Esophagus (tissue), 2 donors: Measurements from ENCODE around the gene ARHGAP22. TPM values are rescaled to one million over a fixed set of nuclear protein-coding genes. Genes with fewer than 3 reads are reported as not detected.
A peak's percentile ranks its signal among the peaks of the same experiment; 100 is the strongest.

Experiments used
- H3K27ac ChIP-seq, 2 donors: one replicate each; pipeline ENCODE4 v1.5.1; 2013; ENCODE audit warnings: low read depth in 2 of 2, mild to moderate bottlenecking in 2 of 2, inconsistent platforms in 1 of 2, low read length in 1 of 2, moderate library complexity in 1 of 2
- H3K27me3 ChIP-seq, 2 donors: one replicate each; pipeline ENCODE4 v1.6.1; 2013; ENCODE audit warnings: low read length in 2 of 2, control low read depth in 1 of 2, mild to moderate bottlenecking in 1 of 2; ENCODE audit not compliant: insufficient read depth in 2 of 2, control insufficient read depth in 1 of 2
- H3K36me3 ChIP-seq, 2 donors: one replicate each; pipeline ENCODE4 v1.6.1; 2013; ENCODE audit warnings: low read length in 1 of 2; ENCODE audit not compliant: control insufficient read depth in 2 of 2, insufficient read depth in 2 of 2
- H3K4me1 ChIP-seq, 2 donors: one replicate each; pipeline ENCODE4 v1.6.1; 2013; ENCODE audit warnings: low read length in 1 of 2; ENCODE audit not compliant: control insufficient read depth in 2 of 2, insufficient read depth in 2 of 2
- H3K4me3 ChIP-seq, 2 donors: one replicate each; pipeline ENCODE4 v1.5.1; 2013; ENCODE audit warnings: low read length in 2 of 2, mild to moderate bottlenecking in 2 of 2, low read depth in 1 of 2, moderate library complexity in 1 of 2
- H3K9me3 ChIP-seq, 2 donors: one replicate each; pipeline ENCODE4 v1.6.1; 2013; ENCODE audit warnings: mild to moderate bottlenecking in 2 of 2, low read depth in 1 of 2, low read length in 1 of 2, moderate library complexity in 1 of 2; ENCODE audit not compliant: control insufficient read depth in 2 of 2, insufficient read depth in 1 of 2
- WGBS, 2 donors: extraction: QIAGEN DNeasy Blood & Tissue Kit; methylation state at CpG; one replicate each; pipeline ENCODE4 v1.1.7; 2013; 5-methylcytosine and 5-hydroxymethylcytosine counted together
- polyA plus RNA-seq, 2 donors: library from polyadenylated mRNA; stranded (reverse); fragments of 200-250 nt; gene quantifications; one replicate each; pipeline ENCODE4 v1.2.3, GENCODE V29; 2013
- donor health status: healthy with polysubstance abuse.
- donor health status: Bipolar disorder and iron deficiency.

The ARHGAP22 gene
- polyA plus RNA-seq, 2 donors: 1.2 to 1.6 TPM

GRCh38 chr10:48590945-48591344, 13.9 kb downstream of the ARHGAP22 start:
- 89 to 93% methylated on average over 10 of the region's 10 CpGs for WGBS, 2 donors
- Histone ChIP-seq H3K36me3 (no peaks in the 10 kb centered on the region), H3K27me3 (no peaks in the 10 kb centered on the region), H3K27ac (no peak overlapping the region), H3K4me3 (no peak overlapping the region), H3K9me3 (no peaks in the 10 kb centered on the region), H3K4me1 (peaks cover 0 to 8% of the 10 kb centered on the region in 2 donors)

GRCh38 chr10:48589266-48589665, 15.6 kb downstream of the ARHGAP22 start:
- WGBS, 2 donors: 36 to 58% methylated on average over 5 of the region's 5 CpGs
- Histone ChIP-seq H3K9me3 (no peaks in the 10 kb centered on the region), H3K27me3 (no peaks in the 10 kb centered on the region), H3K4me3 (no peak overlapping the region), H3K4me1 (peaks cover 0 to 8% of the 10 kb centered on the region in 2 donors), H3K27ac (peak overlapping the region in 1 of 2 donors; percentile 19), H3K36me3 (no peaks in the 10 kb centered on the region)

- H3K36me3 ChIP-seq: no peaks in the 10 kb centered on the region
- no peaks in the 10 kb centered on the region for H3K27me3 ChIP-seq
- no peak overlapping the region for H3K27ac ChIP-seq
- H3K9me3 ChIP-seq: no peaks in the 10 kb centered on the region
- WGBS, 2 donors: 90 to 91% methylated on average over 3 of the region's 3 CpGs
- H3K4me1 ChIP-seq: peaks cover 0 to 8% of the 10 kb centered on the region in 2 donors
- H3K4me3 ChIP-seq: no peak overlapping the region
These were observed 17.1 kb downstream of the ARHGAP22 start for GRCh38 chr10:48587819-48588218.

- Histone ChIP-seq H3K9me3 (no peaks in the 10 kb centered on the region), H3K4me3 (no peak overlapping the region), H3K27ac (no peak overlapping the region), H3K27me3 (no peaks in the 10 kb centered on the region), H3K4me1 (peaks cover 0 to 8% of the 10 kb centered on the region in 2 donors), H3K36me3 (no peaks in the 10 kb centered on the region)
- WGBS, 2 donors: 79 to 86% methylated on average over 2 of the region's 2 CpGs
These were observed 17.8 kb downstream of the ARHGAP22 start for GRCh38 chr10:48587101-48587500.

- Histone ChIP-seq H3K4me3 (no peak overlapping the region), H3K4me1 (peaks cover 0 to 2% of the 10 kb centered on the region in 2 donors), H3K27ac (no peak overlapping the region), H3K9me3 (no peaks in the 10 kb centered on the region), H3K36me3 (no peaks in the 10 kb centered on the region), H3K27me3 (no peaks in the 10 kb centered on the region)
- WGBS, 2 donors: 83 to 90% methylated on average over 10 of the region's 10 CpGs
These were observed 21.9 kb downstream of the ARHGAP22 start for GRCh38 chr10:48582970-48583369.

GRCh38 chr10:48580236-48580635, 24.6 kb downstream of the ARHGAP22 start:
- H3K9me3 ChIP-seq: no peaks in the 10 kb centered on the region
- H3K27me3 ChIP-seq: no peaks in the 10 kb centered on the region
- H3K36me3 ChIP-seq: no peaks in the 10 kb centered on the region
- no peak overlapping the region for H3K4me3 ChIP-seq
- peaks cover 0 to 2% of the 10 kb centered on the region in 2 donors for H3K4me1 ChIP-seq
- H3K27ac ChIP-seq: no peak overlapping the region
- WGBS, 2 donors: 86 to 89% methylated on average over 5 of the region's 5 CpGs

GRCh38 chr10:48579251-48579960, 25.5 kb downstream of the ARHGAP22 start:
- WGBS, 2 donors: 45 to 61% methylated on average over 8 of the region's 8 CpGs
- Histone ChIP-seq H3K4me3 (no peak overlapping the region), H3K4me1 (peaks cover 0 to 2% of the 10 kb centered on the region in 2 donors), H3K27ac (no peak overlapping the region), H3K27me3 (no peaks in the 10 kb centered on the region), H3K36me3 (no peaks in the 10 kb centered on the region), H3K9me3 (no peaks in the 10 kb centered on the region)

GRCh38 chr10:48577158-48577557, 27.7 kb downstream of the ARHGAP22 start:
- H3K4me1 ChIP-seq: peaks cover 0 to 2% of the 10 kb centered on the region in 2 donors
- H3K4me3 ChIP-seq: no peak overlapping the region
- H3K27ac ChIP-seq: no peak overlapping the region
- H3K36me3 ChIP-seq: no peaks in the 10 kb centered on the region
- no peaks in the 10 kb centered on the region for H3K27me3 ChIP-seq
- no peaks in the 10 kb centered on the region for H3K9me3 ChIP-seq
- WGBS, 2 donors: 72 to 90% methylated on average over 5 of the region's 5 CpGs

- WGBS, 2 donors: 75 to 80% methylated on average over 2 of the region's 2 CpGs
- Histone ChIP-seq H3K9me3 (no peaks in the 10 kb centered on the region), H3K4me1 (peaks cover 0 to 2% of the 10 kb centered on the region in 2 donors), H3K36me3 (no peaks in the 10 kb centered on the region), H3K4me3 (no peak overlapping the region), H3K27me3 (no peaks in the 10 kb centered on the region), H3K27ac (no peak overlapping the region)
These were observed 28.4 kb downstream of the ARHGAP22 start for GRCh38 chr10:48576501-48576900.

GRCh38 chr10:48575901-48576300, 29.0 kb downstream of the ARHGAP22 start:
- WGBS, 2 donors: 92 to 98% methylated on average over 4 of the region's 4 CpGs

More at GRCh38 chr10:48575901-48576300, 29.0 kb downstream of the ARHGAP22 start:
- no peak overlapping the region for H3K4me3 ChIP-seq
- peaks cover 0 to 2% of the 10 kb centered on the region in 2 donors for H3K4me1 ChIP-seq
- H3K27me3 ChIP-seq: no peaks in the 10 kb centered on the region
- no peak overlapping the region for H3K27ac ChIP-seq
- H3K9me3 ChIP-seq: no peaks in the 10 kb centered on the region
- H3K36me3 ChIP-seq: no peaks in the 10 kb centered on the region
